ENCODE measurements around the gene OLA1. TPM values are rescaled to one million over a fixed set of nuclear protein-coding genes. Genes with fewer than 3 reads are reported as not detected.

The OLA1 gene
- total RNA-seq, 1 donor = 59.9 TPM

DNA sequence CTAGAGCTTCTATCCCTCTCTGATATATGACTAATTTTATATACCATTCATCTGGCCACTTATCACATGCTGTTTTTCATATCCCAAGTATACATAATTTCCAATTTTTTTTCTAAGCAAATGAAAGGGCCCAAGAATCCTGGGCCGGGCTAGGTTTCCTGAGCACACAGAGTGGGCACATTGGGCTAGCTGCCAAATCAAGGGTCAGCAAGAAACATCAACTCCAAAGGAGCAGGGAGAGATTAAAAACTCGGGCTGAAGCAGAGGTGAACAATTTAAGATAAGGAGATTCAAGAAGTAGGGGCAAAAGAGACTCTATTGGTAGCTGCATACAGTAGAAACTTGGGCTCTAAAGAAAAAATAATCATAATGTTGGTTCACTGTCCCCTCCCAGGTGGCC, 39.0 kb downstream of the OLA1 start:
- Histone ChIP-seq H3K4me1 (ENCODE audit: insufficient read depth, low read length) (no peaks in the 10 kb centered on the region), H3K9me3 (ENCODE audit: low read depth, low read length) (no peaks in the 10 kb centered on the region), H3K4me3 (ENCODE audit: low read length) (no peak overlapping the region), H3K27me3 (ENCODE audit: insufficient read depth, low read length) (no peaks in the 10 kb centered on the region)

GRCh38 chr2:174208026-174208425, 40.3 kb downstream of the OLA1 start:
- Histone ChIP-seq H3K27me3 (ENCODE audit: insufficient read depth, low read length) (no peaks in the 10 kb centered on the region), H3K4me1 (ENCODE audit: insufficient read depth, low read length) (no peaks in the 10 kb centered on the region), H3K4me3 (ENCODE audit: low read length) (no peak overlapping the region), H3K9me3 (ENCODE audit: low read depth, low read length) (no peaks in the 10 kb centered on the region)

DNA sequence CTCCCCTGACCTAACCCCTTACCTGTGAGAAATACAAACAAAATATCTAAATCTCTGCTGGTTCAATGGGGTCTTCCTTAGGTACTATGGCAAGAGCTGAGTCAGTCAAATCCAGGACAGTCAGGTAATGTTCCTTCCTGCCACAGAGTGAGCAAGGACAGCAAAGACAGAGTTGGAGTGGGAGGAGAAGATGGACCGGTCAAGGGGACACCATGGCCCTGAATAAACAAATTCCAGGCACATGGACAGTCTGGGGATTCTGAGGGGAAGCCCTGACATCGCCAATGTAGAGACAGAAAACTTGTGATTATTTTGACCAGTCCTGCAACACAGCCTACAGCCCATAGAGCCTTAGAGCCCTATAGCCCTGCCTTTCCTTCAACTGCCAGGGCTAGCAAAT, 42.8 kb downstream of the OLA1 start:
- H3K27me3 ChIP-seq (ENCODE audit: insufficient read depth, low read length) = no peaks in the 10 kb centered on the region
- H3K9me3 ChIP-seq (ENCODE audit: low read depth, low read length) = no peaks in the 10 kb centered on the region
- no peak overlapping the region for H3K4me3 ChIP-seq (ENCODE audit: low read length)
- H3K4me1 ChIP-seq (ENCODE audit: insufficient read depth, low read length) = no peaks in the 10 kb centered on the region

DNA sequence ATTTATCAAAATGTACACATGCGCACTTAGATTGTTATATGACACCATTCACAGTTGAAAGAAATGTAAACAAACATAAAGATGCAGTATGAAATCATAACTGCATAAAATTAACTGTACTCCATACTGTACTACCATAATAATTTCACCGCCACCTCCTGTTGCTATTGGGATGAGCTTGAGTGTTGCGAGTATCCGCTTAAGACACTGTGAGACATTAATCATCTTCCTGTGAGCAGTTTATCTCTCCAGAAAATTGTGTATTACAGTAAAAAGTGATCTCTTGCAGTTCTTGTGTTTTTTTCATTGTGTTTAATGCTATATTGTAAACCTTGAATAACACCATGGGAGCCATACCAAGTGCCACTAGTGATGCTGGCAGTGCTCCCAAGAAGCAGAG, 46.1 kb downstream of the OLA1 start:
- no peaks in the 10 kb centered on the region for H3K4me1 ChIP-seq (ENCODE audit: insufficient read depth, low read length)
- H3K27me3 ChIP-seq (ENCODE audit: insufficient read depth, low read length) = no peaks in the 10 kb centered on the region
- no peak overlapping the region for H3K4me3 ChIP-seq (ENCODE audit: low read length)
- H3K9me3 ChIP-seq (ENCODE audit: low read depth, low read length) = no peaks in the 10 kb centered on the region

- Histone ChIP-seq H3K27me3 (ENCODE audit: insufficient read depth, low read length) (no peaks in the 10 kb centered on the region), H3K9me3 (ENCODE audit: low read depth, low read length) (no peaks in the 10 kb centered on the region), H3K4me3 (ENCODE audit: low read length) (no peak overlapping the region), H3K4me1 (ENCODE audit: insufficient read depth, low read length) (no peaks in the 10 kb centered on the region)
Measured at GRCh38 chr2:174198846-174199564, 49.3 kb downstream of the OLA1 start.

DNA sequence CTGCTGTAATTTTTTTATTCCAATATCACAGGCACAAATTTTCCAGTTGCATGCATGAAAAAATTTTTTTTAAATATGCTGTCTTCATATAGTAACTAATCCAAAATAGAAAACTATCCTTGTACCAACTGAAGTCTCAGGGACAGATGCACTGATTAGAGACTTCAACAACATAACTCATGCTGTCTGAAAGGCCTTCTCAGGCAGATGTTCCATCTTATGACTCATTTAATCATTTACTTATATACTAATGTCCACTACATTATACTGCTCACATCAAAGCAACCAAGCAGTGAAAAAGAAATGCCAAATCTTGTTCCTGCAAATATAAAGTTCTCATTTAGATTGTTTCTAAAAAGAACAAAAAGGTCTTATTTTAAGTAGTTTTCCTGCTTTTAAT, 53.1 kb downstream of the OLA1 start:
- H3K27me3 ChIP-seq (ENCODE audit: insufficient read depth, low read length) = no peaks in the 10 kb centered on the region
- H3K4me3 ChIP-seq (ENCODE audit: low read length) = no peak overlapping the region
- H3K4me1 ChIP-seq (ENCODE audit: insufficient read depth, low read length) = no peaks in the 10 kb centered on the region
- H3K9me3 ChIP-seq (ENCODE audit: low read depth, low read length) = no peaks in the 10 kb centered on the region

DNA sequence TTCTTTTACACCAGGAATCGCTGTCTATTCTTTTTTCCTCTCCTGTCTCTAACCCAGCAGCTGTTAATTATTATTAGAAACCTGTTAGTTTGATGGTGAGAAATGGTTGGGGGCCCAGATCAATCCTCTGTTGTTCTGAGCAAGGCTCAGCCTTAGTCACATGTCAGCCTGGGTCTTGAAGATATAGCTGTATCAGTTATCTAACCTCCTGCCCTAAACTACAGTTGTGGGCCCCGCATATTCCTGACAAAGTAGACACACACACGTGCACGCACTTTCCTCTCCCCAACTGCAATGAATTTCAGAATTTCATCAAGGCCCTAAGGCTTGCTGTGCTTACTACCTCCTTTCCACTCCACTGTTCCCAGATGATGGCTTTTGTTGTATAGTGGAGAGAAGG, 54.6 kb downstream of the OLA1 start:
- Histone ChIP-seq H3K4me3 (ENCODE audit: low read length) (no peak overlapping the region), H3K4me1 (ENCODE audit: insufficient read depth, low read length) (no peaks in the 10 kb centered on the region), H3K9me3 (ENCODE audit: low read depth, low read length) (no peaks in the 10 kb centered on the region), H3K27me3 (ENCODE audit: insufficient read depth, low read length) (no peaks in the 10 kb centered on the region)

GRCh38 chr2:174192664-174193063, 55.7 kb downstream of the OLA1 start:
- Histone ChIP-seq H3K4me3 (ENCODE audit: low read length) (no peak overlapping the region), H3K4me1 (ENCODE audit: insufficient read depth, low read length) (no peaks in the 10 kb centered on the region), H3K9me3 (ENCODE audit: low read depth, low read length) (no peaks in the 10 kb centered on the region), H3K27me3 (ENCODE audit: insufficient read depth, low read length) (no peaks in the 10 kb centered on the region)

GRCh38 chr2:174191342-174192074, 56.8 kb downstream of the OLA1 start:
- no peak overlapping the region for H3K4me3 ChIP-seq (ENCODE audit: low read length)
- no peaks in the 10 kb centered on the region for H3K4me1 ChIP-seq (ENCODE audit: insufficient read depth, low read length)
- H3K9me3 ChIP-seq (ENCODE audit: low read depth, low read length) = no peaks in the 10 kb centered on the region
- no peaks in the 10 kb centered on the region for H3K27me3 ChIP-seq (ENCODE audit: insufficient read depth, low read length)

- H3K4me3 ChIP-seq (ENCODE audit: low read length) = no peak overlapping the region
- H3K4me1 ChIP-seq (ENCODE audit: insufficient read depth, low read length) = no peaks in the 10 kb centered on the region
- H3K27me3 ChIP-seq (ENCODE audit: insufficient read depth, low read length) = no peaks in the 10 kb centered on the region
- no peaks in the 10 kb centered on the region for H3K9me3 ChIP-seq (ENCODE audit: low read depth, low read length)
Measured at GRCh38 chr2:174184915-174185314, 63.4 kb downstream of the OLA1 start.

DNA sequence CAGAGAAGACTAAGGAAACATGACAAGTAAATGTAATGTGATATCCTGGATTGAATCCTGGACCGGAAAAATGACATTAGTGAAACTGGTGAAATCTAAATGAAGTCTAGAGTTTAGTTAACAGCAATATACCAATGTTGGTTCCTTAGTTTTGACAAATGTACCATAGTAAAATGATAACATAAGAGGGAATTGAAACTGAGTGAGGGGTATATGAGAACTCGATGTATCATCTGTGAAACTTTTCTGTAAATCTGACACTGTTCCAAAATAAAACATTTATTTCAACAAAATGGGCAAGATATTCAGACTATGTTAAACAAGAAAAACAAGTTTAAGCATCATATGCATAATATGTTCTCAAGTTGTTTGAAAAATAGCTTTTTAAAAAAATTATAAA, 63.8 kb downstream of the OLA1 start:
- Histone ChIP-seq H3K4me1 (ENCODE audit: insufficient read depth, low read length) (no peaks in the 10 kb centered on the region), H3K27me3 (ENCODE audit: insufficient read depth, low read length) (no peaks in the 10 kb centered on the region)

GRCh38 chr2:174183076-174183475, 65.3 kb downstream of the OLA1 start:
- Histone ChIP-seq H3K27me3 (ENCODE audit: insufficient read depth, low read length) (no peaks in the 10 kb centered on the region), H3K4me3 (ENCODE audit: low read length) (no peak overlapping the region), H3K9me3 (ENCODE audit: low read depth, low read length) (no peaks in the 10 kb centered on the region), H3K4me1 (ENCODE audit: insufficient read depth, low read length) (no peaks in the 10 kb centered on the region)

More for the DNA sequence above, 63.8 kb downstream of the OLA1 start:
- Histone ChIP-seq H3K4me3 (ENCODE audit: low read length) (no peak overlapping the region), H3K9me3 (ENCODE audit: low read depth, low read length) (no peaks in the 10 kb centered on the region)

DNA sequence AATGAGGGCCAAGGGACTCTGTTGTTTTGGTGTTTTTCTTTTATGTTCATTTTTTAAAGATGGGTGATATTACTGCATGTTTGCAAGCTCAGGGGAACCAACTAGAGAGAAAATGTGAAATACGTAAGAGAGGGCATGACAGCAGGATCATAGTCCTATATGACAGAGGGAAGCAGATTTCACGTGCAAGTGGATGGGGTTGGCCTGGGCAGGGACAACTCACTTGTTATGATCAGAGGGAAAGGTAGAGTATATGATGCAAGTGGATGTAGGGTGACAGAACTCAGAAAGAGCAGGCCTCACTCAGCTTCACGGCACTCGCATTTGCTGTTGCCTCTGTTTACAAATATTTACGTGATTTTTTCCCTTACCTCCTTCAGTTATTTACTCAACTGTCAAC, 67.0 kb downstream of the OLA1 start:
- Histone ChIP-seq H3K27me3 (ENCODE audit: insufficient read depth, low read length) (no peaks in the 10 kb centered on the region), H3K4me1 (ENCODE audit: insufficient read depth, low read length) (no peaks in the 10 kb centered on the region), H3K9me3 (ENCODE audit: low read depth, low read length) (no peaks in the 10 kb centered on the region), H3K4me3 (ENCODE audit: low read length) (no peak overlapping the region)

GRCh38 chr2:174180726-174181236, 67.6 kb downstream of the OLA1 start:
- no peaks in the 10 kb centered on the region for H3K4me1 ChIP-seq (ENCODE audit: insufficient read depth, low read length)
- no peak overlapping the region for H3K4me3 ChIP-seq (ENCODE audit: low read length)
- H3K9me3 ChIP-seq (ENCODE audit: low read depth, low read length) = peaks cover 3% of the 10 kb centered on the region

DNA sequence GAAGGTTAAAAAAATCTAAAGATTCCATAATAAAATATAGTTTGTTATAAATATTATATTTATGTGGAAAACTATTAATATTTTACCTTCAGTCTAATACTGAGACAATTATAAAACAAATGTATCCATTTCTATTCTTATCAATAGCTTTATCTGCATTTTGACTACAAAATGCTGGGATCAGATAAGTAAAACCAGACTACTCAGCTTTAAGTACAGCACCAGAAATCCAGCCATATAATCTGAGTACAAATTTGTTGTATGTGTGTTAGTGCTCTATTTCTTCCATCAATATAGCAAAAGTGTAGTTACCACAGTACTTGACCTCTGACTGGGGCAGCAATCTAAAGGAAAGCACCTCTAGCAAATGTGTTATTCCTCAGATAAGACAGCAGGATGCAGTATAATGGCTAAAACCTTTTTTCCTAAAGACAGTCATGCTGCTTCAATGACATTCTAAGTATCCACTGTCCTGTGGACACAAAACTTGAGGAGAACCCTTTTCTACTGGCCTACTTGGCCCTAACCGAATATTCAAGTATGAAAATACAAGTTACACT, 68.1 kb downstream of the OLA1 start:
- Histone ChIP-seq H3K9me3 (ENCODE audit: low read depth, low read length) (peaks cover 8% of the 10 kb centered on the region), H3K4me1 (ENCODE audit: insufficient read depth, low read length) (no peaks in the 10 kb centered on the region), H3K4me3 (ENCODE audit: low read length) (no peak overlapping the region), H3K27me3 (ENCODE audit: insufficient read depth, low read length) (no peaks in the 10 kb centered on the region)

More at GRCh38 chr2:174180726-174181236, 67.6 kb downstream of the OLA1 start:
- H3K27me3 ChIP-seq (ENCODE audit: insufficient read depth, low read length) = no peaks in the 10 kb centered on the region
